ENCODE results near the gene SLC4A7.
A peak's percentile ranks its signal among the peaks of the same experiment; 100 is the strongest.
"Not testable (repeated sequence)": the region's sequence is repeated elsewhere in the genome, so short reads cannot be mapped to it uniquely, and the experiment has no call there.

SLC4A7 gene

DNA sequence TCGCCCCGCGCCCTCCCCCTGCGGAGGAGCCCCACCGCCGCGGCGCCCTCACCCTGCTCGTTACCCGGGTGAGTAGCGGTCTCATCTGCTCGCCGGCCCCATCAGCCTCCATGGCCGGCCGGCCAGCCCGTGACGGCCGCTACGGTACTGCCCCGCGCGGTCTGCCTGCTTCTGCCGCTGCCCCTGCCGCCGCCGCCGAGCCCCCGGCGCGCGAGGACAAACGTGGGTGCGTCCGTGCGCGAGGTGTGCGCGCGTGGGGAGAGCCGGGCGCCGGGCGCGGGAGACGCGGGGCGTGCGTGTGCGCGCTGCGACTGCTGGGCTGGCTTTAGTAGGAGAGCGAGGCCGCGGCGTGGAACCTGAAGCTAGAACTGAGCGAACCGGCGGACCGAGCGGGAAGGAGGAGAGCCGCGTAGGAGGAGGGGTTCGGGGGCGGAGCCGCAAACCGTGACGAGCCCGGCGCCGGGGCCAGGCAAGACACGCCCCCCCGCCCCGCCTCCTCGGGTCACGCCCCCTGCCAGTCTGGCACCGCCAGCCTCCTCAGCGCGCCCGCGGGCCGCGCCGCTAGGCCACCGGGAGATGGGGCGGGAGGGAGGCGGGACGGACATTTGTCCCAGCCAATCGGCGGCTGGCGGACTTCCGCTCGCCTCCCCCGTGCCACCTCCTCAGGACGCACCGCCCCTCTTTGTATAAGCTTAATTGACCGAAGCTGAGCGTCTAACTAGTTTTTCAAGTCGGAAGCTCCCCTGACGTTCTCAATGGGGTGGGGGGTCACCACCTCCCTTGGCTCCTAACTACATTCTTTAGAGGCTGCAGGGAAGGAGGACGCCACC is at the start of gene SLC4A7:
SLC4A7 (minus strand) TSS at position 370 of the 830 bp plus-strand sequence; CDS start at position 112, 258 bp downstream.
- peak; percentile 98 for DNase-seq (ENCODE audit: low spot score)

GRCh38 chr3:27533261-27533607 is 49.0 kb upstream of the SLC4A7 start:
- DNase-seq (ENCODE audit: low spot score), result no peak

DNA sequence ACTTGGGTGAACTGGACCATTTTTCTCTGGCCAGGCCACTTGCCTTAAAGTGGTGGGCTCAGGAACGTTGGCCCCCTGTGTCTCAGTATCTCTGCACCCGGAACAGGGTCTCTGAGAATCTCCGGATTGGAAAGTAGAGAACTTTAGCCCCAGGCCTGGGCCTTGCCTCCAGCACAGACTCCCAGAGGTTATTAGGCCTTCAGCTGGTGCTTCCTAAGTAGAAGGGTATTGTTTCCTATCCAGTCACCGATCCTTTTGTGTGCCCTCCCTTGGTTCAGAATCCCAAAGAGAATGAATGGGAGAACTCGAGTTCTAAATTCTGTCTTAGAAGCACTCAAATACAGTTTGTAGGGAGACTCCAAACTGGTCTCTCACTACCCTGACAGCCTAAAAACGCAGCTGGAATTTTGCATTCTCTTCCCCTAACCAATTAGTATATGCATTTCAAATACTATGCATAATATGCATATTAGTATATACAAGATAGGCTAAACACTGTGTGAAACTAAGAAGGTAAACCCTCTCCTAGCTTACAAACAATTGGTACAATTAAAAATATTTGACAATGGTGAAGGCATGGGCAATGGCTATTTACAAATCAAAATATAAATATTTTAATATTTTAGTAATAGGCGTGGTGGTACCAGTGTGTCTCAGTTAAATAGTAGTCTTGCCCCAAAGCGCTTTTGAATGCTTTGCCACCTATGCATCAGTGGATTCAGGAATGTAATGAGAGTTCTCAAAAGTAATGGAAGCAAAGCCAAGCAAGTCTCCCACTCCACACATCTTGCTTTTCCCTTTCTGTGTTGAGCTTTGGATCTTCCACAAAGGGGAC is 48.5 kb upstream of the SLC4A7 start:
- no peak for DNase-seq (ENCODE audit: low spot score)

DNA sequence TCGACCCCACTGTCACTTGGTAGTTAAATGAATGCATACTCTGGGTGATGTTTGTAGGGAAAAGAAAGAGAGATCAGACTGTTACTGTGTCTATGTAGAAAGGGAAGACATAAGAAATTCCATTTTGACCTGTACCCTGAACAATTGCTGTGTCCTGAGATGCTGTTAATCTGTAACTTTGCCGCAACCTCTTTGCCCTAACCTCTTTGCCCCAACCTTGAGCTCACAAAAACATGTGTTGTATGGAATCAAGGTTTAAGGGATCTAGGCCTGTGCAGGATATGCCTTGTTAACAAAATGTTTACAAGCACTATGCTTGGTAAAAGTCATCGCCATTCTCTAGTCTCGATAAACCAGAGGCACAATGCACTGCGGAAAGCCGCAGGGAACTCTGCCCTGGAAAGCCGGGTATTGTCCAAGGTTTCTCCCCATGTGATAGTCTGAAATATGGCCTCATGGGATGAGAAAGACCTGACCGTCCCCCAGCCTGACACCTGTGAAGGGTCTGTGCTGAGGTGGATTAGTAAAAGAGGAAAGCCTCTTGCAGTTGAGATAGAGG is 47.1 kb upstream of the SLC4A7 start:
- not testable (repeated sequence) for DNase-seq (ENCODE audit: low spot score)

DNA sequence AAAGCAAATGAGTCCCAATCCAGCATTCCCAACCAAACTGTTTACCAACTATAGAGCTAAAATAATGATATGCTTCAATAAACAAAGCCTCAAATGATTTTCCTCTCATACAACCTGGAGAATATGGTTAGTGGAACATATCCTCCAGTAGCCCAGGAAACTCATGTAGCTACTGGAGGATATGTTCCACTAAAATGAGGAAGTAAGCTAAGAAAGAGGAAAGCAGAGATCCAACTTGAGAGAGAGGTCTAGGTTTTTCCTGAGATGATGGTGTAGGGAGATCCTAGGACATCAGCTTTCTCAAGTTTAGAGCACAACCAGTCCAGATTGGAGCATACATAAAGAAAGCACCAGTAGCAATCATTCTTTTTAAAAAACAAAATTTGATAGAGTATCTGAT is 44.6 kb upstream of the SLC4A7 start:
- DNase-seq (ENCODE audit: low spot score), result no peak

GRCh38 chr3:27526614-27527315 is 42.6 kb upstream of the SLC4A7 start:
- no peak for DNase-seq (ENCODE audit: low spot score)

DNA sequence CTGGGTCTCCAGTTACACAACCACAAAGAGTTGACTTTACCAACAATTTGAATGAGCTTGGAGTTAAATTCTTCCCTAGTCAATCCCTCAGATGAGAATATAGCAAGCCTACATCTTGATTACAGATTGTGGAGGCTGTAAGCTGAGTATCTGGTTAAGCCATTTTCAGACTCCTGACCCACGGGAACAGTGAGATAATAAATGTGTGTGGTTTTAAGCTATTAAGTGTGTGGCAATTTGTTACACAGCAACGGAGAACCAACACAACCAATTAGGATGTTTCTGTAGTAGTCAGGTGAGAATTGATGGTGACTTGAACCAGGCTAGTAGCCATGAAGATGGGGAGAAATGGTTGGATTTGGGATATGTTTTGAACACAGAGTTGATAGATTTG is 37.7 kb upstream of the SLC4A7 start:
- no peak for DNase-seq (ENCODE audit: low spot score)

GRCh38 chr3:27521179-27521871 is 37.1 kb upstream of the SLC4A7 start:
- DNase-seq (ENCODE audit: low spot score), result peak; percentile 65

DNA sequence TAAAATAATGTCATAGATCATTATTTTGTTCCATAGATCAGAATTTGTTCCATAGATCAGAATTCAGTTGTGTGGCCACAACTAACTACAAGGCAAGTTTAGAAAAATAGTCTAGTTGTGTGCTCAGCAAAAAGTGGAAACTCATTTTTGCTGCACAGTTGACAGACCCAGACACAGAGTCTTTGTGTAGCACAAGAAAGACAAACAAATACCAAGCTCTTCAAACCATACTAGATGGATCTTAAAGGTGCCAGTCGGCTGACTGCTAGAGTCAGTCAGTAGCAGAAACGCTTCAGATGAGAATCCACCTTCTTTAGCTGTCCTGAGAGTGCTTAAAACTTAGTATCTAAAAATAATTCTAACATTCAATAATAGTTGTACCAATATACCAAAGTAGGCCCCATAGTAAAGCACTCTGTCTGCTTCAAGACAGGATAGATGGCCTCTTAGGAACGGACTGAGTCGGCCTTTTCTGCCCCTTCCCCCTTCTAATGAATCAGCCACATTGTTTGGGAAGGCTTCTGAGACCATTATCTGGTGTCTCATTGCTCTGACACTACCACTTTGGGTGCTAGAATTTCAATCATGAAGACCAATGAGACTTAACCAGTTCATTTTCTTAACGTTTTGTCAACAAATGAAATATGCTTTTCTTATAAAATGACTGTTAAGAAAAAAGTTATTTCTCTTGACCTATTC is 27.7 kb upstream of the SLC4A7 start:
- no peak for DNase-seq (ENCODE audit: low spot score)

GRCh38 chr3:27509376-27509775 is 25.2 kb upstream of the SLC4A7 start:
- no peak for DNase-seq (ENCODE audit: low spot score)

GRCh38 chr3:27508424-27508823 is 24.2 kb upstream of the SLC4A7 start:
- DNase-seq (ENCODE audit: low spot score), result no peak

GRCh38 chr3:27507515-27508266 is 23.5 kb upstream of the SLC4A7 start:
- no peak for DNase-seq (ENCODE audit: low spot score)

DNA sequence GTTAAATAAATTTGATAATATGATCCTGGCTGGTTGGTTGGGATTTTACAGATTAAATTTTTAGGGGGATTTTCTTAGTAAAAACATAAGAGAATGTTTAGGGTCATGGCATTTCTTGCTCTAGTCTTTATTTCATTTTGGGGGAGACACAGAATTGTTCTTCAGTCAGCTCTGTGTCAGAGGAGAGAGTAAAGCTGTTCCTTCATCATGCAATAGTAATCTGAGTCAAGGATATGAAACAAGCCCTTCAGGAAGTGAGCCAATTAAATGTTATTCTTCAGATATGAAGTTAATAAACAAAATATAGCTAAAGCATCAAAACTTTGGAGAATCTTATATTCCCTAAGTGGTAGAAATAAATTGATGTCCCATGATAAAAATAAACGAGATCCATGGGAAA is 22.9 kb upstream of the SLC4A7 start:
- DNase-seq (ENCODE audit: low spot score), result no peak

- no peak for DNase-seq (ENCODE audit: low spot score)
Observed at GRCh38 chr3:27504749-27505148, 20.6 kb upstream of the SLC4A7 start.

GRCh38 chr3:27503526-27503925 is 19.3 kb upstream of the SLC4A7 start:
- peak; percentile 23 for DNase-seq (ENCODE audit: low spot score)

GRCh38 chr3:27501759-27502158 is 17.6 kb upstream of the SLC4A7 start:
- DNase-seq (ENCODE audit: low spot score), result no peak

- DNase-seq (ENCODE audit: low spot score), result no peak
Observed at GRCh38 chr3:27500986-27501385, 16.8 kb upstream of the SLC4A7 start.

DNA sequence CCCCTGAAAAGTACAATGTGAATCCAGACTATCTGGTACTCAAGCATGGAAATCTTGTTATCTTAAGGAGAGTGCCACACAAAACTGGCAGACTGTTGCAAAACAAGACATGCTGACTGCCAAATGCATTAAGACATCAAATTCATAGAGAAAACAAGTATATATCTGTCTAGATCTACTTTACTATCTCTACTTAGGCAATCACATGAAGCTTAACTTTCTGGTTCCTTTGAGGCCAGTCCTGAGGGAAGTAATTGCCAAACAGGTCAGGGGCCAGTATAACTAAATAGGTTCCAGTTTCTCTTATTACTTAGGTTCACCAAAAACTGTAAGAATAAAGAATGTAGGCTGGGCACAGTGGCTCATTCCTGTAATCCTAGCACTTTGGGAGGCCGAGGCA is 15.9 kb upstream of the SLC4A7 start:
- no peak for DNase-seq (ENCODE audit: low spot score)

DNA sequence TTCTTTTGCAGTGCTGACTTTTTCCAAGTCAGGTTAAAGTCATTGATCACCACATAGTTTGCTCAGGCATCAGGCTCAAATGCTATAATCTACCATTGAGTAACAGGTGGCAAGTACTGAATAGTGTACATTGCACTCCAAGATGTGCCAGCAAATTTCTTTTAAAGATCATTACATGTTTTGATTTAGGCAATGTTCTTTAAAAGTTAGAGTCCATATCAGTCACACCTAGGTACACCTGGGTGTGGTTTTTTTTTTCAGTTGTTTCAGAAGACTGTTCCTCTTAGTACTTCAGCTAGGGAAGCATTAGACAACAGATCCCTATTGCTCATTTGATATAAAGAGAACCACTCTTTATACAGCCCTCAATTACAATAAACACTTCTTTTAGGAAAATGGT is 10.6 kb upstream of the SLC4A7 start:
- no peak for DNase-seq (ENCODE audit: low spot score)

GRCh38 chr3:27488821-27489220 is 4.6 kb upstream of the SLC4A7 start:
- no peak for DNase-seq (ENCODE audit: low spot score)

All from AG08396 (cell line).